OCI-LY7 (cell line): ENCODE measurements around the gene AFTPH. TPM values are rescaled to one million over a fixed set of nuclear protein-coding genes. Genes with fewer than 3 reads are reported as not detected.

Experiments used
- BruUV-seq: library from RNA; stranded (reverse); fragments of 400-500 nt; replicated peaks from 2 replicates; lab custom pipeline; 2021; lab: Mats Ljungman, UMichigan
- CTCF ChIA-PET: fragments of 300-600 bp; sonication (Branson Sonifier 250); formaldehyde crosslinking; loops from one replicate; lab custom pipeline; 2022; ENCODE audit warnings: antibody characterized with exemption; ENCODE audit not compliant: unreplicated experiment; lab: Charles Lee
- POLR2A ChIA-PET: fragments of 300-600 bp; sonication (Branson Sonifier 250); formaldehyde crosslinking; loops from one replicate; lab custom pipeline; 2022; ENCODE audit warnings: antibody characterized with exemption; lab: Charles Lee
- DNase-seq: peaks from one replicate; pipeline ENCODE4 v3.0.0-alpha.2; 2015; ENCODE audit warnings: low spot score
- H2AFZ ChIP-seq: fragments of 200-600 bp; sonication (generic), shearing (Covaris generic); 2 replicates; pipeline ENCODE4 v1.6.1; 2014; ENCODE audit warnings: mild to moderate bottlenecking, antibody characterized with exemption, low read length, moderate library complexity
- H3K27ac ChIP-seq: fragments of 200-600 bp; sonication (generic); 2 replicates; pipeline ENCODE4 v1.5.1; 2014; ENCODE audit warnings: mixed run types, low read depth, mild to moderate bottlenecking, moderate library complexity, low read length, inconsistent platforms; ENCODE audit not compliant: poor library complexity, severe bottlenecking
- H3K36me3 ChIP-seq: fragments of 200-600 bp; sonication (generic); 2 replicates; pipeline ENCODE4 v1.6.1; 2014; ENCODE audit warnings: mild to moderate bottlenecking, antibody characterized with exemption, low read length, moderate library complexity, mixed read lengths; ENCODE audit not compliant: insufficient read depth
- H3K4me1 ChIP-seq: fragments of 200-600 bp; sonication (generic); 2 replicates; pipeline ENCODE4 v1.5.1; 2014; ENCODE audit warnings: mild to moderate bottlenecking, low read length; ENCODE audit not compliant: insufficient read depth, poor library complexity, severe bottlenecking
- H3K4me2 ChIP-seq: fragments of 200-600 bp; sonication (generic); 2 replicates; pipeline ENCODE4 v1.6.1; 2014; ENCODE audit warnings: mild to moderate bottlenecking, low read length
- H3K4me3 ChIP-seq: fragments of 200-600 bp; sonication (generic); 2 replicates; pipeline ENCODE4 v1.5.1; 2014; ENCODE audit warnings: mild to moderate bottlenecking, low read depth, low read length; ENCODE audit not compliant: poor library complexity, severe bottlenecking
- H3K79me2 ChIP-seq: fragments of 200-600 bp; sonication (generic); 2 replicates; pipeline ENCODE4 v1.6.1; 2016; ENCODE audit warnings: low read depth, mild to moderate bottlenecking, low read length, moderate library complexity, mixed read lengths; ENCODE audit not compliant: insufficient read depth
- H3K9me2 ChIP-seq: fragments of 200-600 bp; sonication (generic); 2 replicates; pipeline ENCODE4 v1.6.1; 2016; ENCODE audit warnings: mild to moderate bottlenecking, low read length, mixed read lengths; ENCODE audit not compliant: insufficient read depth
- H3K9me3 ChIP-seq: fragments of 200-600 bp; sonication (generic); 2 replicates; pipeline ENCODE4 v1.6.1; 2014; ENCODE audit warnings: mild to moderate bottlenecking, mixed run types, low read length, mixed read lengths
- H4K20me1 ChIP-seq: fragments of 200-600 bp; sonication (generic); 2 replicates; pipeline ENCODE4 v1.6.1; 2014; ENCODE audit warnings: mild to moderate bottlenecking, antibody characterized with exemption, low read length, moderate library complexity, mixed read lengths; ENCODE audit not compliant: insufficient read depth
- EZH2phosphoT487 ChIP-seq: fragments of 200-600 bp; sonication (generic); IDR thresholded peaks from 2 replicates; pipeline ENCODE4 v1.6.1; 2018; ENCODE audit warnings: low read depth, borderline replicate concordance, mild to moderate bottlenecking, mixed run types, antibody characterized with exemption, low read length, moderate library complexity, mixed read lengths
- intact Hi-C: fragments of 100-400 bp; cut with micrococcal nuclease; formaldehyde crosslinking; loops from one replicate; pipeline ENCODE4 v1.10.0; 2022; ENCODE audit not compliant: unreplicated experiment
- total RNA-seq, 2 experiments: library from RNA; depleted of rRNA in 1 of 2; stranded (reverse); fragments of >200 nt in 1 of 2; shearing (Covaris generic) in 1 of 2; gene quantifications; 2 replicates each; pipeline ENCODE4 v1.2.3, GENCODE V29; 2014 to 2022
- TF ChIP-seq, protein P1 (sequence below): fragments of 200-600 bp; sonication (generic); conservative IDR thresholded peaks from 2 replicates; pipeline ENCODE4 v1.5.1; 2014; ENCODE audit warnings: mild to moderate bottlenecking, antibody characterized with exemption, low read length, moderate library complexity, mixed read lengths

Gene AFTPH
- total RNA-seq, 2 experiments from 2014 or later, result 30.0 to 40.6 TPM

DNA sequence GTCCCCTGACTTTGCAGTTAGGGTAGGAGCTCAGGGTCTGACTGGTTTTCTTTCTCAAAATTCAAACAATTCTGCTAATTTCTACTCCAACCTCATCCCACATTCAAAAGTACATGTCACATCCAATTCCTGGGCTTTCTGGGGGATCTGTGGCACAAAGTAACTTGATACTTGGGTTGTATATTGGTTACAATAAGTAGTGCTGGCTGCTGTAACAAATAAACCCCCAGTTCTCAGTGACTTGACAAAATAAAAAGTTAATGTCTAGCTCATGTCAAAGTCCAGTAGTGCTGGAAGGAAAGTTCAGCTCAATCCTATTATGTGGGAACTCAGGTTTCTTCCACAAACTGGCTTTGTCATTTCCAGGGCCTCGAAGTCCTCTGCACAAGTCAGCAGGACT is 47.1 kb upstream of the AFTPH start:
- TF ChIP-seq, protein P1, sequence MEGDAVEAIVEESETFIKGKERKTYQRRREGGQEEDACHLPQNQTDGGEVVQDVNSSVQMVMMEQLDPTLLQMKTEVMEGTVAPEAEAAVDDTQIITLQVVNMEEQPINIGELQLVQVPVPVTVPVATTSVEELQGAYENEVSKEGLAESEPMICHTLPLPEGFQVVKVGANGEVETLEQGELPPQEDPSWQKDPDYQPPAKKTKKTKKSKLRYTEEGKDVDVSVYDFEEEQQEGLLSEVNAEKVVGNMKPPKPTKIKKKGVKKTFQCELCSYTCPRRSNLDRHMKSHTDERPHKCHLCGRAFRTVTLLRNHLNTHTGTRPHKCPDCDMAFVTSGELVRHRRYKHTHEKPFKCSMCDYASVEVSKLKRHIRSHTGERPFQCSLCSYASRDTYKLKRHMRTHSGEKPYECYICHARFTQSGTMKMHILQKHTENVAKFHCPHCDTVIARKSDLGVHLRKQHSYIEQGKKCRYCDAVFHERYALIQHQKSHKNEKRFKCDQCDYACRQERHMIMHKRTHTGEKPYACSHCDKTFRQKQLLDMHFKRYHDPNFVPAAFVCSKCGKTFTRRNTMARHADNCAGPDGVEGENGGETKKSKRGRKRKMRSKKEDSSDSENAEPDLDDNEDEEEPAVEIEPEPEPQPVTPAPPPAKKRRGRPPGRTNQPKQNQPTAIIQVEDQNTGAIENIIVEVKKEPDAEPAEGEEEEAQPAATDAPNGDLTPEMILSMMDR, result no peak
- no peak for TF ChIP-seq EZH2phosphoT487
- no peak overlapping the region for H3K27ac ChIP-seq
- CTCF ChIA-PET, result interaction anchor here (0.8 kb wide), 1 partner anchor 146 kb away, joined by 3 read pairs; no protein-coding TSS in a partner anchor
- no peak overlapping the region for H3K4me2 ChIP-seq
- intact Hi-C loops, result no loop called here
- no peaks in the 10 kb centered on the region for H3K79me2 ChIP-seq
- no peak overlapping the region for H2AFZ ChIP-seq
- POLR2A ChIA-PET, result interaction anchor here (1.0 to 1.4 kb wide), 3 partner anchors 11 to 106 kb away, joined by 3 read pairs; no protein-coding TSS in a partner anchor
- H3K9me2 ChIP-seq, result no peaks in the 10 kb centered on the region
- no TSS peak for BruUV-seq
- H3K36me3 ChIP-seq, result no peaks in the 10 kb centered on the region
- no peak overlapping the region for H3K4me3 ChIP-seq
- DNase-seq, result no peak
- H3K4me1 ChIP-seq, result peaks cover 14% of the 10 kb centered on the region
- no peaks in the 10 kb centered on the region for H3K9me3 ChIP-seq
- H4K20me1 ChIP-seq, result no peaks in the 10 kb centered on the region

DNA sequence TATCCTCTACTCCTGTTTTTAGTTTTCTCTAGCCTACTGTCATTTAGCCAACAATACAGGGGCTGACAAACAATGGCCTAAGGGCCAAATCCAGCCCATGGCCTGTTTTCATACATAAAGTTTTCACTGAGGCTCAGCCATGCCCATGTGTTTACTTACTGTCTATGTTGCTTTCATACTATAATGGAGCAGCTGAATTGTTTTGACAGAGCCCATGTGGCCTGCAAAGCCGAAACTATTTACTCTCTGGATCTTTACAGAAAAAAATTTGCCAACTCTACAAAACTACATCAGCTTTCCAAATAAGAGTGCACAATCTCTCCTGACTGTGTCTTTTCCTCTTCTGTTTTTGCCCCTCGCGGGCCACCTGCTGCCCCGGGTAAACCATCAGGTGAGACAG is 46.1 kb upstream of the AFTPH start:
- CTCF ChIA-PET, result no interaction called here
- intact Hi-C loops, result no loop called here
- POLR2A ChIA-PET, result interaction anchor here (1.4 kb wide), 1 partner anchor 12 kb away, joined by 3 read pairs; no protein-coding TSS in a partner anchor

More for the DNA sequence above, 46.1 kb upstream of the AFTPH start:
- H3K4me2 ChIP-seq, result no peak overlapping the region
- no peaks in the 10 kb centered on the region for H4K20me1 ChIP-seq
- no peaks in the 10 kb centered on the region for H3K9me2 ChIP-seq
- DNase-seq, result no peak
- no peak overlapping the region for H3K27ac ChIP-seq
- H3K4me1 ChIP-seq, result peaks cover 14% of the 10 kb centered on the region
- H3K36me3 ChIP-seq, result no peaks in the 10 kb centered on the region
- no peak overlapping the region for H2AFZ ChIP-seq
- H3K79me2 ChIP-seq, result no peaks in the 10 kb centered on the region
- no peaks in the 10 kb centered on the region for H3K9me3 ChIP-seq
- H3K4me3 ChIP-seq, result no peak overlapping the region
- no TSS peak for BruUV-seq
- TF ChIP-seq EZH2phosphoT487, result no peak
- TF ChIP-seq, protein P1, result no peak
